Pancreas (tissue), 10 donors: ENCODE measurements around the gene SH3RF2. TPM values are rescaled to one million over a fixed set of nuclear protein-coding genes. Genes with fewer than 3 reads are reported as not detected.
"Not testable (repeated sequence)": the region's sequence is repeated elsewhere in the genome, so short reads cannot be mapped to it uniquely, and the experiment has no call there.

Experiments used
- ATAC-seq, 4 donors: fragments of 200-7000 bp; cut with Tn5 transposase; one replicate each; pipeline versions ENCODE4 v1.8.0 to v1.9.1; 2020; ENCODE audit warnings: mild to moderate bottlenecking in 4 of 4, moderate library complexity in 4 of 4
- DNase-seq, 6 donors: peaks; one replicate each; pipeline ENCODE4 v3.0.0-alpha.2; 2020
- FAIRE-seq: peaks from 2 replicates; lab custom pipeline; 2012; peaks lifted over from hg19 to GRCh38; lab: Jason Lieb, UNC
- H3K27ac ChIP-seq, 4 donors: fragments of 200-600 bp; sonication (generic); 1 replicate in 3 of 4; 2 replicates in 1 of 4; pipeline versions ENCODE4 v1.5.0 to v1.8.0; 2020
- H3K27me3 ChIP-seq, 4 donors: fragments of 200-600 bp; one replicate each; pipeline ENCODE4 v1.8.0; 2021
- H3K36me3 ChIP-seq, 3 donors: fragments of 200-600 bp; sonication (generic) in 1 of 3; one replicate each; pipeline versions ENCODE4 v1.5.0 to v1.8.0; 2020 to 2021
- H3K4me1 ChIP-seq, 3 donors: fragments of 200-600 bp; one replicate each; pipeline ENCODE4 v1.8.0; 2021
- H3K4me3 ChIP-seq, 4 donors: fragments of 200-600 bp; sonication (generic) in 2 of 4; one replicate each; pipeline versions ENCODE4 v1.5.0 to v1.8.0; 2020 to 2021
- H3K9me3 ChIP-seq, 4 donors: fragments of 200-600 bp; one replicate each; pipeline ENCODE4 v1.8.0; 2021
- WGBS, 2 donors: extraction: QIAGEN DNeasy Blood & Tissue Kit; methylation state at CpG; one replicate each; pipeline ENCODE4 v1.1.7; 2013; 5-methylcytosine and 5-hydroxymethylcytosine counted together
- intact Hi-C, 3 donors: fragments of 100-400 bp; cut with DNase I; formaldehyde crosslinking; loops; one replicate each; pipeline versions ENCODE4 v1.11.1 to v1.14.2; 2022
- polyA plus RNA-seq, 2 donors: library from polyadenylated mRNA; stranded (reverse); fragments of 200-250 nt; gene quantifications; one replicate each; pipeline ENCODE4 v1.2.3, GENCODE V29; 2013
- total RNA-seq, 6 donors: library from RNA; stranded (reverse); fragmentation: NEBNext Ultra II Directional in 4 of 6; extraction: Animal tissue kit (Norgen Biotek cat#: 25700) in 4 of 6; gene quantifications; one replicate each; pipeline versions ENCODE4 v1.2.1 to v1.2.4, GENCODE V29; 2021 to 2023
- TF ChIP-seq, protein P1 (sequence below), 4 donors: fragments of 200-600 bp; sonication (generic) in 3 of 4; IDR thresholded peaks; one replicate each; pipeline versions ENCODE4 v1.5.0 to v1.8.0; 2021; ENCODE audit warnings: antibody characterized with exemption in 4 of 4
- donor health status: healthy with polysubstance abuse.
- donor health status: DM: no; HTN: no; CAD: no; lungs with moderate emphysema.
- donor health status: DM: no; HTN: no; CAD: no.
- donor health status: control.
- donor health status: control.
- donor health status: Bipolar disorder and iron deficiency.
- donor health status: DM: yes; HTN: yes; CAD: no.
- donor health status: DM: no; HTN: no; CAD: no.
- donor health status: DM: no; HTN: no; CAD: no.
- donor health status: DM: yes; HTN: yes; CAD: no.

SH3RF2 gene
- total and polyA plus RNA-seq, 8 donors = 6.3 to 22.4 (median 12.8) TPM

DNA sequence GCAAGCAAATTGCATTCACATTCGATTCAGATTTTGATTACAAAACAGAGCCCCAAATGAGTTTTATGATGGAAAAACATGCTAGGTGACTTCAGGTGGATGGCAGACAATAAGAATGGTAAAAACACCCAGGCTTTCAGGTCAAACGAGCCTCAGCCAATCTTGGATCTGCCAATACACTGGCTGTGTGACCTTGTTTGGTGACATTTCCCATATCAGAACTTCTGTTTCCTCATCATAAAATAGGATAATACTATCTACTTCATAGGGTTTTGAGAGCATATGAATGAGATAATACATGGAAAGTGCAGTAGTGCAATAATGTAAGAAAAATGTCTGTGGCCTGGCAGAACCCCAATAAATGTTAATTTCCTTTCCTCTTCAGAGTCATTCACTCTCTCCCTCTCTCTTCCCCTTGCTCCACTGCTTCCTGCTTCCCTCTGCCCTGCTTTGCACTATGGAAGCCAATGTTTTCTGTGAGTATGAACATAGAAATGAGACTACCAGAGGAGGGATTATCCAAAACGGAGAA, 54.7 kb downstream of the SH3RF2 start:
- no peaks in the 10 kb centered on the region for H3K9me3 ChIP-seq
- H3K4me3 ChIP-seq = no peak overlapping the region
- WGBS, 2 donors = 37 to 46% methylated on average over 3 of the region's 3 CpGs
- TF ChIP-seq, protein P1, sequence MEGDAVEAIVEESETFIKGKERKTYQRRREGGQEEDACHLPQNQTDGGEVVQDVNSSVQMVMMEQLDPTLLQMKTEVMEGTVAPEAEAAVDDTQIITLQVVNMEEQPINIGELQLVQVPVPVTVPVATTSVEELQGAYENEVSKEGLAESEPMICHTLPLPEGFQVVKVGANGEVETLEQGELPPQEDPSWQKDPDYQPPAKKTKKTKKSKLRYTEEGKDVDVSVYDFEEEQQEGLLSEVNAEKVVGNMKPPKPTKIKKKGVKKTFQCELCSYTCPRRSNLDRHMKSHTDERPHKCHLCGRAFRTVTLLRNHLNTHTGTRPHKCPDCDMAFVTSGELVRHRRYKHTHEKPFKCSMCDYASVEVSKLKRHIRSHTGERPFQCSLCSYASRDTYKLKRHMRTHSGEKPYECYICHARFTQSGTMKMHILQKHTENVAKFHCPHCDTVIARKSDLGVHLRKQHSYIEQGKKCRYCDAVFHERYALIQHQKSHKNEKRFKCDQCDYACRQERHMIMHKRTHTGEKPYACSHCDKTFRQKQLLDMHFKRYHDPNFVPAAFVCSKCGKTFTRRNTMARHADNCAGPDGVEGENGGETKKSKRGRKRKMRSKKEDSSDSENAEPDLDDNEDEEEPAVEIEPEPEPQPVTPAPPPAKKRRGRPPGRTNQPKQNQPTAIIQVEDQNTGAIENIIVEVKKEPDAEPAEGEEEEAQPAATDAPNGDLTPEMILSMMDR (IDR thresholded peaks at IDR 0.05) = no peak
- FAIRE-seq = no peak
- H3K27ac ChIP-seq = no peak overlapping the region
- peaks cover 0 to 5% (median 0%) of the 10 kb centered on the region in 3 donors for H3K4me1 ChIP-seq
- no peak for DNase-seq
- intact Hi-C loops = no loop called here
- ATAC-seq = peak in 1 of 4 donors; percentile 22
- H3K27me3 ChIP-seq = no peaks in the 10 kb centered on the region
- no peaks in the 10 kb centered on the region for H3K36me3 ChIP-seq

DNA sequence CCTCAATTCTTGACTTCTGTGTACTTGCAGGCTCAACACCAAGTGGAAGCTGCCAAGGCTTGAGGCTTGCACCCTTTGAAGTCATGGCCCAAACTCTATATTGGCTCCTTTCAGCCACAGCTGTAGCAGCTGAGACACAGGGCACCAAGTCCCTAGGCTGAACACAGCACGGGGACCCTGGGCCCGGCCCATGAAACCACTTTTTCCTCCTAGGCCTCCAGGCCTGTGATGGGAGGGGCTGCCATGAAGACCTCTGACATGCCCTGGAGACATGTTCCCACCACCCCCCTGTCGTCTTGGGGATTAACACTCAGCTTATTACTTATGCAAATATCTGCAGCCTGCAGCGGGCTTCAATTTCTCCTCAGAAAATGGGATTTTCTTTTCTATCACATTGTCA, 57.2 kb downstream of the SH3RF2 start:
- ATAC-seq, H3K4me3 ChIP-seq, H3K36me3 ChIP-seq, DNase-seq, intact Hi-C loops, H3K9me3 ChIP-seq, FAIRE-seq, H3K4me1 ChIP-seq, H3K27me3 ChIP-seq, H3K27ac ChIP-seq: not testable (repeated sequence)
- WGBS, 2 donors = 98% methylated on average over 4 of the region's 4 CpGs

- H3K4me3 ChIP-seq = no peak overlapping the region
- TF ChIP-seq, protein P1 (IDR thresholded peaks at IDR 0.05) = no peak
- intact Hi-C loops = no loop called here
These were observed 59.8 kb downstream of the SH3RF2 start for GRCh38 chr5:145996135-145996534.

GRCh38 chr5:145999208-145999607, 62.8 kb downstream of the SH3RF2 start:
- WGBS, 2 donors = 69 to 92% methylated on average over 1 of the region's 1 CpG
- Histone ChIP-seq H3K36me3 (peaks cover 0 to 4% (median 0%) of the 10 kb centered on the region in 3 donors), H3K27ac (no peak overlapping the region), H3K4me3 (no peak overlapping the region), H3K9me3 (no peaks in the 10 kb centered on the region), H3K4me1 (no peaks in the 10 kb centered on the region), H3K27me3 (no peaks in the 10 kb centered on the region)
- FAIRE-seq (no peak), DNase-seq (no peak), ATAC-seq (no peak)
- TF ChIP-seq, protein P1 (IDR thresholded peaks at IDR 0.05) = no peak
- intact Hi-C loops = no loop called here

More at GRCh38 chr5:145996135-145996534, 59.8 kb downstream of the SH3RF2 start:
- FAIRE-seq (no peak), DNase-seq (no peak), ATAC-seq (no peak)
- Histone ChIP-seq H3K9me3 (no peaks in the 10 kb centered on the region), H3K27me3 (no peaks in the 10 kb centered on the region), H3K36me3 (no peaks in the 10 kb centered on the region), H3K27ac (no peak overlapping the region), H3K4me1 (no peaks in the 10 kb centered on the region)
- 59 to 63% methylated on average over 6 of the region's 6 CpGs for WGBS, 2 donors

GRCh38 chr5:146000072-146000471, 63.7 kb downstream of the SH3RF2 start:
- intact Hi-C loops = no loop called here
- FAIRE-seq (no peak), DNase-seq (no peak), ATAC-seq (no peak)
- peaks cover 0 to 4% (median 0%) of the 10 kb centered on the region in 3 donors for H3K36me3 ChIP-seq
- 97% methylated on average over 9 of the region's 9 CpGs for WGBS, 2 donors
- H3K4me3 ChIP-seq = no peak overlapping the region
- no peaks in the 10 kb centered on the region for H3K9me3 ChIP-seq
- H3K27me3 ChIP-seq = no peaks in the 10 kb centered on the region
- no peaks in the 10 kb centered on the region for H3K4me1 ChIP-seq
- TF ChIP-seq, protein P1 (IDR thresholded peaks at IDR 0.05) = no peak
- H3K27ac ChIP-seq = no peak overlapping the region
